Activated naive CD4-positive, alpha-beta T cell treated with anti-CD3 and anti-CD28 coated beads, Interleukin-2, amount 50 U/mL, for 72 hours (primary cell): ENCODE data around the gene RAX2. TPM values are rescaled to one million over a fixed set of nuclear protein-coding genes. Genes with fewer than 3 reads are reported as not detected.
"Not testable (repeated sequence)": the region's sequence is repeated elsewhere in the genome, so short reads cannot be mapped to it uniquely, and the experiment has no call there.

Source experiments
- ATAC-seq, 2 donors: fragments of 150-1000 bp; cut with Tn5 transposase; 2 replicates each; pipeline ENCODE4 v1.10.0; 2021; ENCODE audit warnings: mild to moderate bottlenecking in 2 of 2, moderate library complexity in 2 of 2
- DNase-seq, 2 donors: peaks; one replicate each; pipeline ENCODE4 v3.0.0; 2021 to 2022; ENCODE audit warnings: low spot score in 2 of 2
- H3K27ac Mint-ChIP-seq, 2 donors: one replicate each; pipeline ENCODE4 v1.8.0; 2022; ENCODE audit warnings: mild to moderate bottlenecking in 2 of 2, mixed read lengths in 2 of 2
- H3K36me3 Mint-ChIP-seq, 2 donors: one replicate each; pipeline ENCODE4 v1.8.0; 2022; ENCODE audit warnings: mixed read lengths in 2 of 2
- H3K9me3 Mint-ChIP-seq, 2 donors: one replicate each; pipeline ENCODE4 v1.8.0; 2022; ENCODE audit warnings: mixed read lengths in 2 of 2
- total RNA-seq, 2 donors: library from RNA; stranded (reverse); gene quantifications; one replicate each; pipeline ENCODE4 v1.2.3, GENCODE V29; 2022

RAX2 gene
- total RNA-seq: not detected

- Mint-ChIP-seq H3K27ac (peak within 1 kb of the TSS in 1 of 2 donors; percentile 4), H3K9me3 (no peaks in the 10 kb centered on the region), H3K36me3 (no peaks in the 10 kb centered on the region)
- ATAC-seq (no peak), DNase-seq (no peak)
Observed at GRCh38 chr19:3771906-3772455, at the start of gene RAX2. Gene RAX2 (minus strand): TSS chr19:3772228. CDS start chr19:3771742, 486 bp downstream.

GRCh38 chr19:3821156-3821555 lies 49.1 kb upstream of the RAX2 start:
- H3K27ac Mint-ChIP-seq: peak overlapping the region in 1 of 2 donors; percentile 74
- H3K9me3 Mint-ChIP-seq: no peaks in the 10 kb centered on the region
- no peak for ATAC-seq
- DNase-seq: no peak
- no peaks in the 10 kb centered on the region for H3K36me3 Mint-ChIP-seq

DNA sequence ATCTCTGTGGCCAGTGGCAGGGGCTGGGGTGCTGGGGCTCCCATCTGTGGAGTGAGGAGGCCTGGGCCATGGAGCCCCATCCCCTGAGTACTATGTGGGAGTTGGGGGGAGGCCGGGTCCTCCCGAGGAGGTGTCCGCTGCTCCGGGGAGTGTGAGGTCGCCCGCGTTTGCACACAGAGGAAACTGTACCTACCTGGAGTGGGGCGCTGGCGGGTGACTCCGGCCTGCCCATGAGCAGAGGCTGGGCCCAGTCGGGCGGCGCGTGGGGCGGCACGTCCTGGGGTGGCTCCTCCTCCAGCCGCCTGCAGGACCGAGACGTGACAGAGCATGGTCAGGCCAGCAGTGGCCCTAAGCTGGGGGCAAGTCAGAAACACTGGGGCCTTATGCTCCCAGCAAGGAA lies 48.0 kb upstream of the RAX2 start:
- peak overlapping the region in 1 of 2 donors; percentile 84 for H3K27ac Mint-ChIP-seq
- ATAC-seq (no peak), DNase-seq (no peak)
- H3K9me3 Mint-ChIP-seq: no peaks in the 10 kb centered on the region
- no peaks in the 10 kb centered on the region for H3K36me3 Mint-ChIP-seq

- H3K9me3 Mint-ChIP-seq: no peaks in the 10 kb centered on the region
- DNase-seq (no peak), ATAC-seq (no peak)
- peak overlapping the region in 1 of 2 donors; percentile 84 for H3K27ac Mint-ChIP-seq
- no peaks in the 10 kb centered on the region for H3K36me3 Mint-ChIP-seq
Observed at GRCh38 chr19:3818918-3819317, 46.9 kb upstream of the RAX2 start.

GRCh38 chr19:3818466-3818865 lies 46.4 kb upstream of the RAX2 start:
- DNase-seq (no peak), ATAC-seq (peak; percentile 82 to 89)
- H3K27ac Mint-ChIP-seq: peak overlapping the region in 1 of 2 donors; percentile 84
- H3K9me3 Mint-ChIP-seq: no peaks in the 10 kb centered on the region
- no peaks in the 10 kb centered on the region for H3K36me3 Mint-ChIP-seq

GRCh38 chr19:3817761-3818160 lies 45.7 kb upstream of the RAX2 start:
- Mint-ChIP-seq H3K27ac (peak overlapping the region in 1 of 2 donors; percentile 84), H3K36me3 (peaks cover 0 to 2% of the 10 kb centered on the region in 2 donors), H3K9me3 (no peaks in the 10 kb centered on the region)
- no peak for DNase-seq
- no peak for ATAC-seq

GRCh38 chr19:3816566-3817218 lies 44.7 kb upstream of the RAX2 start:
- DNase-seq (no peak), ATAC-seq (no peak)
- Mint-ChIP-seq H3K36me3 (peaks cover 0 to 9% of the 10 kb centered on the region in 2 donors), H3K9me3 (no peaks in the 10 kb centered on the region), H3K27ac (no peak overlapping the region)

DNA sequence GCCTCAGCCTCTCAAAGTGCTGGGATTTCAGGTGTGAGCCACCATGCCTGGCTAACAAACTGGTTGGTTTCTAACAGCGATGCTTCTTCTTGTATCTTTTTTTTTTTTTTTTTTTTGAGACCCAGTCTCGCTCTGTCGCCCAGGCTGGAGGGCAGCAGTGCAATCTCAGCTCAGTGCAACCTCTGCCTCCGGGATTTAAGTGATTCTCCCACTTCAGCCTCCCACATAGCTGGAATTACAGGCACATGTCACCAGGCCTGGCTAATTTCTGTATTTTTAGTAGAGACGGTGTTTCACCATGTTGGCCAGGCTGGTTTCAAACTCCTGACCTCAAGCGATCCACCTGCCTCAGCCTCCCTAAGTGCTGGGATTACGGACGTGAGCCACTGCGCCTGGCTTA lies 44.1 kb upstream of the RAX2 start:
- H3K36me3 Mint-ChIP-seq, DNase-seq, H3K27ac Mint-ChIP-seq, H3K9me3 Mint-ChIP-seq, ATAC-seq: not testable (repeated sequence)

DNA sequence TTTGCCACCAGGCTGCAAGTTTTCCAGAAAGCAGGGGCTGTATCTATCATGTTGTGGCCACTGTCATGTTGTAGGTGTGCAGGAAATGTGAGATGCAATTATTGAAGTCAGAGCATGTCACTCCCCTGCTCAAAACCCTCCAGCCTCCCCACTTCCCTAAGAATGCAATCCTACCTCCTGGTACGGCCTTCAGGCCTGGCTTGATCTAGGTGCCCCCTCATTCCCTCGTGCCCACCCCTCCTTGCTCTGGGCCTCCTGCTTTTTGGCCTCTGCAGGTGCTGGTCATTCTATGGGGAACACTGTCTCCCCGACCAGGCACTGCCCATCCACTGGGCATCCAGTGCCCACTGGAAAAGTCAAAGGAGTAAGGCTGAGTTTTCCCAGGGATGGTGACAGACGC lies 42.6 kb upstream of the RAX2 start:
- no peaks in the 10 kb centered on the region for H3K9me3 Mint-ChIP-seq
- H3K36me3 Mint-ChIP-seq: peaks cover 0 to 9% of the 10 kb centered on the region in 2 donors
- DNase-seq (no peak), ATAC-seq (no peak)
- peak overlapping the region in 1 of 2 donors; percentile 99 for H3K27ac Mint-ChIP-seq

GRCh38 chr19:3813473-3814392 lies 41.7 kb upstream of the RAX2 start:
- DNase-seq (no peak), ATAC-seq (peak in 1 of 2 donors; percentile 8)
- no peaks in the 10 kb centered on the region for H3K9me3 Mint-ChIP-seq
- peaks cover 0 to 9% of the 10 kb centered on the region in 2 donors for H3K36me3 Mint-ChIP-seq
- H3K27ac Mint-ChIP-seq: peak overlapping the region in 1 of 2 donors; percentile 99

DNA sequence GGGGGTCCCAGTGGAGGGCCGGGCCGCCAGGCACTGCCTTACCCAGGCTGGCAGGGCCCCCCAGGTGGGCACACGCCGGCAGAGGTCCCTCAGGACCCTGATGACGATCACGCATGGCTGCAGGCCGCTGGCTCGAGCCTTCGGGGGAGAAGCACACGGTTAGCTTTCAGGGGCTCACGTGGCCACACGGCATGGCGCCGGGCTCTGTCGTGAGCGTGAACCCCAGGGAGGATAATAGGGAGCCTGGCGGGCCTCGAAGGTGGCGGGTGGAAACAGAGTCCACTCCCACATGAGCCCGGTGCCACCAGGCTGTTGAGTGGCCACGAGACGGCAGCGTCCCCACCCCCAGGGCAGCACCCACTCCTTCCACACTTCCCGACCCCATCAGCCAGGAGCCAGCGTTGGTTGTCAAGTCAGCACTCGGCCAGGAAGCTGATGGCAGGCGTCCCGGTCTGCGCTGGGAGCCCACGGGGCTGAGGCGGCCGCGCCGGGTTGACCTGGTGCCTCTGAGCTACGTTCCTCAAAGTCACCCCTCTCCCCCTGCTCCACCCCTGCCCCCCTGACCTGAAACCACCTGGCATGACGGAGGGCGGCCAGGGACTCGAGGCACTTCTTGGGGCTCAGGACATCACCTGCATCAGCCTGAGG lies 38.8 kb upstream of the RAX2 start:
- peaks cover 7 to 8% of the 10 kb centered on the region in 2 donors for H3K9me3 Mint-ChIP-seq
- H3K36me3 Mint-ChIP-seq: peaks cover 0 to 9% of the 10 kb centered on the region in 2 donors
- no peak for ATAC-seq
- no peak for DNase-seq
- H3K27ac Mint-ChIP-seq: peak overlapping the region in 1 of 2 donors; percentile 99

DNA sequence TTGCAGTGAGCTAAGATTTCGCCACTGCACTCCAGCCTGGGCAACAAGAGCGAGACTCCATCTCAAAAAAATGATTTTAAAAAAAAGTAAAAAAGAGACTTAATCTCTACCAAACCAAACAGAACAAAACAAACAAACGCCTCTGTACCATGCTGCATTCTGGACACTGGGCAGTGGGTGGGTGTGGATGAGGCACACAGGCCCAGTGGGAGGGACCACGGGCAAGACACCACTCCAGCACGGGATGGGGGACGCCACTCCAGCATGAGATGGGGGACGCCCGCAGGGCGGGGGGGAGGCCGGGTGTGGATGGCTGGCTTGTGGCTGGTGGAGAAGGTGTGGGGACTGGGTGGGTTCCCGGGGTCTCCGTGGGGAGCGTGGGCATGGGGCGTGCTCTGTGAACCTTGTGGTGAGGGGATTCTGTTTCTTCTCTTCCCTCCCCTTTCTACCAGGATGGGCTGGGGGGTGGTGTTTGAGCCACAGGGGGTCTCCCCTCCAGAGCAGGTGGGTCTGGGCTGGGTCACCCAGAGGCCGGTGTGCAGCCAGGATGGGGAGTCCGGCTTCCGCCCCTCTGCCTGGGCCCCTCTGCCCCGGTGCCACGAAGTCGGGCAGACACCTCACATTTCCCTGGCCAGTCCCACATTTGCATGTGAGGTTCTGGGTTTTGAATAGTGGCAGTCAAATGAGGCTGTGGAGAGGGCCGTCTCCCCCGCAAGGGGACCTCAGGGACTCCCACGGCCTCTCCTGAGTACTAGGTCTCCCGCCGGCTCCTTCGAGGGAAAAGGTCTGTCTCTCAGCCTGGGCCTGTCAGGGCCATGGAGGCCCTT lies 38.1 kb upstream of the RAX2 start:
- H3K27ac Mint-ChIP-seq: no peak overlapping the region
- ATAC-seq (no peak), DNase-seq (no peak)
- peaks cover 0 to 9% of the 10 kb centered on the region in 2 donors for H3K36me3 Mint-ChIP-seq
- peaks cover 7 to 8% of the 10 kb centered on the region in 2 donors for H3K9me3 Mint-ChIP-seq

GRCh38 chr19:3808420-3809143 lies 36.6 kb upstream of the RAX2 start:
- DNase-seq (no peak), ATAC-seq (no peak)
- Mint-ChIP-seq H3K27ac (peak overlapping the region in 1 of 2 donors; percentile 84), H3K9me3 (peaks cover 7 to 8% of the 10 kb centered on the region in 2 donors), H3K36me3 (peaks cover 0 to 9% of the 10 kb centered on the region in 2 donors)

GRCh38 chr19:3807574-3808354 lies 35.7 kb upstream of the RAX2 start:
- peak overlapping the region in 1 of 2 donors; percentile 84 for H3K27ac Mint-ChIP-seq
- ATAC-seq: no peak
- H3K36me3 Mint-ChIP-seq: peaks cover 0 to 6% of the 10 kb centered on the region in 2 donors
- DNase-seq: no peak
- H3K9me3 Mint-ChIP-seq: peaks cover 7 to 8% of the 10 kb centered on the region in 2 donors

GRCh38 chr19:3807131-3807480 lies 35.1 kb upstream of the RAX2 start:
- peaks cover 7 to 8% of the 10 kb centered on the region in 2 donors for H3K9me3 Mint-ChIP-seq
- ATAC-seq (no peak), DNase-seq (no peak)
- no peak overlapping the region for H3K27ac Mint-ChIP-seq
- no peaks in the 10 kb centered on the region for H3K36me3 Mint-ChIP-seq
